Prostate gland (tissue), 1 donor: ENCODE measurements around the gene TUBAL3.

Experiments used
- POLR2A ChIP-seq: fragments of 450-650 bp; IDR thresholded peaks from one replicate; pipeline ENCODE4 v1.6.1; 2016; ENCODE audit warnings: antibody characterized with exemption, mild to moderate bottlenecking
- POLR2AphosphoS5 ChIP-seq: sonication (generic); formaldehyde crosslinking; IDR thresholded peaks from one replicate; pipeline ENCODE4 v1.6.1; 2017; ENCODE audit warnings: antibody characterized with exemption

GRCh38 chr10:5411941-5412276 is 7.3 kb upstream of the TUBAL3 start:
- TF ChIP-seq POLR2AphosphoS5 = no peak
- TF ChIP-seq POLR2A = no peak
